Stimulated activated CD8-positive, alpha-beta memory T cell treated with anti-CD3 and anti-CD28 coated beads, Interleukin-15, amount 100 ng/mL, for 24 hours (primary cell): ENCODE results near the gene C1S.
"Not testable (repeated sequence)": the region's sequence is repeated elsewhere in the genome, so short reads cannot be mapped to it uniquely, and the experiment has no call there.

Source experiments
- DNase-seq: peaks from one replicate; pipeline ENCODE4 v3.0.0-alpha.2; 2020; ENCODE audit warnings: low read depth

Gene C1S

GRCh38 chr12:7046383-7047105 lies 14.0 kb upstream of the C1S start:
- no peak for DNase-seq

- no peak for DNase-seq
Observed at GRCh38 chr12:7047306-7047705, 13.2 kb upstream of the C1S start.

- DNase-seq, result not testable (repeated sequence)
Observed at GRCh38 chr12:7049445-7049951, 11.0 kb upstream of the C1S start.

GRCh38 chr12:7049973-7050372 lies 10.5 kb upstream of the C1S start:
- not testable (repeated sequence) for DNase-seq

GRCh38 chr12:7054925-7055324 lies 5.6 kb upstream of the C1S start:
- no peak for DNase-seq

GRCh38 chr12:7055736-7056135 lies 4.8 kb upstream of the C1S start:
- DNase-seq, result not testable (repeated sequence)

GRCh38 chr12:7058163-7058845 lies 2.2 kb upstream of the C1S start:
- no peak for DNase-seq

GRCh38 chr12:7058850-7059395 lies 1.6 kb upstream of the C1S start:
- DNase-seq, result no peak

GRCh38 chr12:7059780-7060179 lies 738 bp upstream of the C1S start:
- no peak for DNase-seq

GRCh38 chr12:7061138-7061537 lies 620 bp downstream of the C1S start:
- DNase-seq, result no peak

- DNase-seq, result no peak
Observed at GRCh38 chr12:7061596-7061995, 1.1 kb downstream of the C1S start.

GRCh38 chr12:7064516-7064915 lies 4.0 kb downstream of the C1S start:
- no peak for DNase-seq

GRCh38 chr12:7065073-7065623 lies 4.6 kb downstream of the C1S start:
- DNase-seq, result no peak

GRCh38 chr12:7066596-7066995 lies 6.1 kb downstream of the C1S start:
- no peak for DNase-seq

- no peak for DNase-seq
Observed at GRCh38 chr12:7067096-7067495, 6.6 kb downstream of the C1S start.

- DNase-seq, result no peak
Observed at GRCh38 chr12:7068240-7068993, 7.9 kb downstream of the C1S start.

GRCh38 chr12:7068994-7069346 lies 8.5 kb downstream of the C1S start:
- no peak for DNase-seq

GRCh38 chr12:7069386-7069785 lies 8.9 kb downstream of the C1S start:
- DNase-seq, result no peak

- no peak for DNase-seq
Observed at GRCh38 chr12:7072035-7072434, 11.5 kb downstream of the C1S start.

- no peak for DNase-seq
Observed at GRCh38 chr12:7072554-7072953, 12.0 kb downstream of the C1S start.

GRCh38 chr12:7073946-7074345 lies 13.4 kb downstream of the C1S start:
- DNase-seq, result no peak

GRCh38 chr12:7075518-7075917 lies 15.0 kb downstream of the C1S start:
- no peak for DNase-seq
